Measurements from ENCODE around the gene TMEM256.

TMEM256 gene

DNA sequence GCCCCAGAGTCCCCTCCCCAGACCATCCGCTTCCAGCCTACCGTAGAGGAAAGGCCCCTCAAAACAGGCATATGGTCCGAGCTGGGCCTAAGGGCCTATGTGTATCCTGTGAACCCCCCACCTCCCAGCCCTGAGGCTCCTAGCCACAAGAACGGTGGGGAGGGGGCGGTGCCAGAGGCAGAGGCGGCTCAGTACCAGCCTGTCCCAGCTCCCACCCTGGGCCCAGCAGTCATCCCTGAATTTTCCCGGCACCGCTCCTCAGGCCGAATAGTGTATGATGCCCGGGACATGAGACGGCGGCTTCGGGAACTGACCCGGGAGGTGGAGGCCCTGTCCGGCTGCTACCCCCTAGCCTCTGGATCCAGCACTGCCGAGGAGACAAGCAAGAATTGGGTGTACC, 17.3 kb upstream of the TMEM256 start:
- no peak overlapping the region for H3K4me3 ChIP-seq (ENCODE audit: low read length)
- no peak for DNase-seq (ENCODE audit: low read depth)
- TF ChIP-seq, protein P1, sequence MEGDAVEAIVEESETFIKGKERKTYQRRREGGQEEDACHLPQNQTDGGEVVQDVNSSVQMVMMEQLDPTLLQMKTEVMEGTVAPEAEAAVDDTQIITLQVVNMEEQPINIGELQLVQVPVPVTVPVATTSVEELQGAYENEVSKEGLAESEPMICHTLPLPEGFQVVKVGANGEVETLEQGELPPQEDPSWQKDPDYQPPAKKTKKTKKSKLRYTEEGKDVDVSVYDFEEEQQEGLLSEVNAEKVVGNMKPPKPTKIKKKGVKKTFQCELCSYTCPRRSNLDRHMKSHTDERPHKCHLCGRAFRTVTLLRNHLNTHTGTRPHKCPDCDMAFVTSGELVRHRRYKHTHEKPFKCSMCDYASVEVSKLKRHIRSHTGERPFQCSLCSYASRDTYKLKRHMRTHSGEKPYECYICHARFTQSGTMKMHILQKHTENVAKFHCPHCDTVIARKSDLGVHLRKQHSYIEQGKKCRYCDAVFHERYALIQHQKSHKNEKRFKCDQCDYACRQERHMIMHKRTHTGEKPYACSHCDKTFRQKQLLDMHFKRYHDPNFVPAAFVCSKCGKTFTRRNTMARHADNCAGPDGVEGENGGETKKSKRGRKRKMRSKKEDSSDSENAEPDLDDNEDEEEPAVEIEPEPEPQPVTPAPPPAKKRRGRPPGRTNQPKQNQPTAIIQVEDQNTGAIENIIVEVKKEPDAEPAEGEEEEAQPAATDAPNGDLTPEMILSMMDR (conservative IDR thresholded peaks at IDR 0.05; ENCODE audit: low read depth, low read length), result no peak

DNA sequence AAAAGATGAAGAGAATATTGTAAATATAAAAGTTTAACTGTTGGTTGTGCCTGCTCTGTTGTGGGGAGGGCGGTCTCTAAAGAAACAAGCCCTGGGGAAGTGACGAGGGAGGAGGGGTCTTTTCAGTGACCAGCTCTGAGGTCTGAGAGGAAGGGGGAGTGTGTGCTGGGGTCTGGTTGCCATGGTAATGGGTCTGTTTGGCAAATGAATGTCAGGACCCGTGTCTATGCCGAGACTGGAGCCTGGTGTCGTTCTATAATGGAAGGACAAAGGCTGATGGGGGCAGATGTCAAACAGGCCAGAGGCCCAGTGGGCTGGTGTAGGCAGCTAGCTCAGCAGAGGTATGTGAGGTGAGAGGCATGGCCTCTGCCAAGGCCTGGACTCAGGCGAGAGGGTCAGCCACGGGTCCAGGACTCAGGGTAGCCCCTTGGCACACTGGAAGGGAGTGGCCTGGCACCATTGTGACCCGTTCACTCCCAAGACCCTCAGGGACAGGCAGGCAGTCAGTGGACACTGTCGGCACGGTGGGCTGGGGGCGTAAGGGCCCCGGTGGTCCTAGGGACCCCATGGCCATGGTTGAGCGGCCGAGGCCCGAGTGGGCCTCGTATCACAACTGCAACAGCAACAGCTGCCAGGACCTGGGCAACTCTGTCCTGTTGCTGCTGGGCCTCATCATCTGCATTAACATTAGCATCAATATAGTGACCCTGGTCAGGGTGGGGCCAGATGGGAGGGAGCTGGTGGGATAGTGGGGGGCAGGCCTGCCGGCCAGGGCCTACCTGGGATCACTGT, 16.1 kb upstream of the TMEM256 start, which contains the start of gene SPEM1:
Gene SPEM1, plus strand, starts transcription at position 506 of the 792 bp plus-strand sequence. Its CDS starts 61 bp downstream, at position 567.
- H3K4me3 ChIP-seq (ENCODE audit: low read length), result no peak within 1 kb of the TSS
- TF ChIP-seq, protein P1 (conservative IDR thresholded peaks at IDR 0.05; ENCODE audit: low read depth, low read length), result no peak
- DNase-seq (ENCODE audit: low read depth), result no peak

DNA sequence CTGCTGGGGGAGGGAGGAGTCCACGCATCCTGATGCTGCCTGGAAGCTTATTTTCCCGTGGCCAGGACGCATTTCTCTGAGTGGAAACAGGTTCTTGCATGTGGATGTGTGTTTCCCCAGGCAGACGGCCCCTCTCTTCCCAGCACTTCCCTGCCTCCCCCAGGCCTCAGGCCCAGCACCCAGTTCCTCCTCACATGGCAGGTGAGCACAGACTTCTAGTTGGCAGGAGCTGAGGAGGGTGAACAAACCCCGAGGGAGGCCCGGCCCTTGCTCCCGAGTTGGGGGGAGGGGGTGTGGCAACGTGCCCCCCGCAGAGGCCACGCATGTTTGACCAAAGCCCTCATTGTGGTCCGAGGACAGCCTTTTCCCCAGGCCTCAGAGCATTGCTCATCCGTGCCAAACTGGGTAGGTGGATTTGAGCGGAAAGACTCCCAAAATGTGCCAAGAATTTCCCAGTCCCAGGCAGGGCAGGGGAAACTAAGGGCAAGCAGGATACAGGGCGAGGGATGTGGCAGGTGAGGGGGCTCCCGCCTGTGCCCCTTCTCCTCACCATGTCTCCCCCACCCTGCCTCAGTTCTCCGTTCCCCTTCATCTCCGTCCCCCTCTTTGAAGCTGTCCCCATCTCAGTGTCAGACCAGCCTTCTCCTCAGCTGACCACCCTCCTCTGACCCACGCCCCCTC, 14.7 kb upstream of the TMEM256 start:
- TF ChIP-seq, protein P1 (conservative IDR thresholded peaks at IDR 0.05; ENCODE audit: low read depth, low read length), result no peak
- DNase-seq (ENCODE audit: low read depth), result no peak
- no peak overlapping the region for H3K4me3 ChIP-seq (ENCODE audit: low read length)

DNA sequence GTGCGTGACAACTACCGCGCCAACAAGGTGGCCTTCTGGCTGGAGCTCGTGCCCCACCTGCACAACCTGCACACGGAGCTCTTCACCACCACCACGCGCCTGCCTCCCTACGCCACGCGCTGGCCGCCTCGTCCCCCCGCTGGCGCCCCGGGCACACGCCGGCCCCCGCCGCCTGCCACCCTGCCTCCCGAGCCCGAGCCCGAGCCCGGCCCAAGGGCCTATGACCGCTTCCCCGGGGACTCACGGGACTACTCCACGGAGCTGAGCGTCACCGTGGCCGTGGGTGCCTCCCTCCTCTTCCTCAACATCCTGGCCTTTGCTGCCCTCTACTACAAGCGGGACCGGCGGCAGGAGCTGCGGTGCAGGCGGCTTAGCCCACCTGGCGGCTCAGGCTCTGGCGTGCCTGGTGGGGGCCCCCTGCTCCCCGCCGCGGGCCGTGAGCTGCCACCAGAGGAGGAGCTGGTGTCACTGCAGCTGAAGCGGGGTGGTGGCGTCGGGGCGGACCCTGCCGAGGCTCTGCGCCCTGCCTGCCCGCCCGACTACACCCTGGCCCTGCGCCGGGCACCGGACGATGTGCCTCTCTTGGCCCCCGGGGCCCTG, 13.3 kb upstream of the TMEM256 start:
- DNase-seq (ENCODE audit: low read depth), result no peak
- no peak overlapping the region for H3K4me3 ChIP-seq (ENCODE audit: low read length)
- TF ChIP-seq, protein P1 (conservative IDR thresholded peaks at IDR 0.05; ENCODE audit: low read depth, low read length), result no peak

DNA sequence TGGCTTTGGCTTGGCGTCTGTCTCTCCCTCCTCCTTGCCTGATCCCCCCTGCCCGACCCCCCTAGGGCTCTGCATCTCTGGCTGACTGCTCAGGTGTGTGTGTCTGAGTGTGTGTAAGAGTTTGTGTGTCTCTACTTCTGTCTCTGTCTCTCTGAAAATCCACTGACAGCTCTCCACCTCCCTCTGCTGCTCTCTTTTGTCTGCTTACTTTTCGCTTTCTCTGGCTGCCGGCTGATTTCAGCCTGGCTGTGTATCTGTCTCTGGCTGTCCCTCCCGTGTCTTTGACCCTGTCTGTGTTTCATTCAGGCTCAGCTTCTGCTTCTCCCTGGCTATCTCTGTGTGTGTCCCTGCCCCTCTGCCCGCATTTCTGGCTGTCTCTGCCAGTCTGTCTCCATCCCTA, 12.4 kb upstream of the TMEM256 start:
- TF ChIP-seq, protein P1 (conservative IDR thresholded peaks at IDR 0.05; ENCODE audit: low read depth, low read length), result no peak
- H3K4me3 ChIP-seq (ENCODE audit: low read length), result no peak overlapping the region
- DNase-seq (ENCODE audit: low read depth), result no peak

DNA sequence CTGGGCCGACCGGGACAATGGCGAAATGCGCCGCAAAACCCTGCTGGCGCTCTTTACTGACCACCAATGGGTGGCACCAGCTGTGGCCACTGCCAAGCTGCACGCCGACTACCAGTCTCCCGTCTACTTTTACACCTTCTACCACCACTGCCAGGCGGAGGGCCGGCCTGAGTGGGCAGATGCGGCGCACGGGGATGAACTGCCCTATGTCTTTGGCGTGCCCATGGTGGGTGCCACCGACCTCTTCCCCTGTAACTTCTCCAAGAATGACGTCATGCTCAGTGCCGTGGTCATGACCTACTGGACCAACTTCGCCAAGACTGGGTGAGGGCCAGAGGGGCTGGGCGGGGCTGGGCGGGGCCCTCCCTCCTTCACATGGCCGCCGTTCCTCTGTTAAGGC, 11.9 kb upstream of the TMEM256 start:
- TF ChIP-seq, protein P1 (conservative IDR thresholded peaks at IDR 0.05; ENCODE audit: low read depth, low read length), result no peak
- DNase-seq (ENCODE audit: low read depth), result no peak
- no peak overlapping the region for H3K4me3 ChIP-seq (ENCODE audit: low read length)

Data from retinal pigment epithelial cell (primary cell).